WERI-Rb-1 (cell line): Measurements from ENCODE around the gene SPRED1.

Experiments
- DNase-seq: peaks from one replicate; pipeline ENCODE4 v3.0.0-alpha.2; 2020
- H3K27ac ChIP-seq: fragments of 250-450 bp; sonication (Bioruptor Pico); 2 replicates; pipeline ENCODE4 v1.5.1; 2020; ENCODE audit warnings: mild to moderate bottlenecking, moderate library complexity
- H3K27me3 ChIP-seq: fragments of 250-450 bp; sonication (Bioruptor Pico); 2 replicates; pipeline ENCODE4 v1.5.1; 2021; ENCODE audit warnings: mild to moderate bottlenecking, low read depth, moderate library complexity; ENCODE audit not compliant: insufficient read depth, severe bottlenecking
- H3K36me3 ChIP-seq: fragments of 250-450 bp; sonication (Bioruptor Pico); 2 replicates; pipeline ENCODE4 v1.5.1; 2020; ENCODE audit warnings: mild to moderate bottlenecking, moderate library complexity
- H3K4me3 ChIP-seq: 2 replicates; pipeline ENCODE4 v1.5.1; 2011; ENCODE audit warnings: low read depth, mild to moderate bottlenecking, control low read depth, low read length
- H3K9me3 ChIP-seq: fragments of 250-450 bp; sonication (Bioruptor Pico); 2 replicates; pipeline ENCODE4 v1.5.1; 2021; ENCODE audit warnings: mild to moderate bottlenecking, moderate library complexity; ENCODE audit not compliant: severe bottlenecking
- TF ChIP-seq, protein P1 (sequence below): IDR thresholded peaks from 2 replicates; pipeline ENCODE4 v1.5.1; 2011; ENCODE audit warnings: low read depth, mild to moderate bottlenecking, control low read depth, inconsistent platforms, low read length

The SPRED1 gene

GRCh38 chr15:38294126-38294525 lies 41.5 kb downstream of the SPRED1 start:
- TF ChIP-seq, protein P1, sequence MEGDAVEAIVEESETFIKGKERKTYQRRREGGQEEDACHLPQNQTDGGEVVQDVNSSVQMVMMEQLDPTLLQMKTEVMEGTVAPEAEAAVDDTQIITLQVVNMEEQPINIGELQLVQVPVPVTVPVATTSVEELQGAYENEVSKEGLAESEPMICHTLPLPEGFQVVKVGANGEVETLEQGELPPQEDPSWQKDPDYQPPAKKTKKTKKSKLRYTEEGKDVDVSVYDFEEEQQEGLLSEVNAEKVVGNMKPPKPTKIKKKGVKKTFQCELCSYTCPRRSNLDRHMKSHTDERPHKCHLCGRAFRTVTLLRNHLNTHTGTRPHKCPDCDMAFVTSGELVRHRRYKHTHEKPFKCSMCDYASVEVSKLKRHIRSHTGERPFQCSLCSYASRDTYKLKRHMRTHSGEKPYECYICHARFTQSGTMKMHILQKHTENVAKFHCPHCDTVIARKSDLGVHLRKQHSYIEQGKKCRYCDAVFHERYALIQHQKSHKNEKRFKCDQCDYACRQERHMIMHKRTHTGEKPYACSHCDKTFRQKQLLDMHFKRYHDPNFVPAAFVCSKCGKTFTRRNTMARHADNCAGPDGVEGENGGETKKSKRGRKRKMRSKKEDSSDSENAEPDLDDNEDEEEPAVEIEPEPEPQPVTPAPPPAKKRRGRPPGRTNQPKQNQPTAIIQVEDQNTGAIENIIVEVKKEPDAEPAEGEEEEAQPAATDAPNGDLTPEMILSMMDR = no peak
- Histone ChIP-seq H3K4me3 (no peak overlapping the region), H3K27me3 (peaks cover 6% of the 10 kb centered on the region), H3K9me3 (no peaks in the 10 kb centered on the region), H3K27ac (no peak overlapping the region), H3K36me3 (no peaks in the 10 kb centered on the region)
- DNase-seq = no peak

DNA sequence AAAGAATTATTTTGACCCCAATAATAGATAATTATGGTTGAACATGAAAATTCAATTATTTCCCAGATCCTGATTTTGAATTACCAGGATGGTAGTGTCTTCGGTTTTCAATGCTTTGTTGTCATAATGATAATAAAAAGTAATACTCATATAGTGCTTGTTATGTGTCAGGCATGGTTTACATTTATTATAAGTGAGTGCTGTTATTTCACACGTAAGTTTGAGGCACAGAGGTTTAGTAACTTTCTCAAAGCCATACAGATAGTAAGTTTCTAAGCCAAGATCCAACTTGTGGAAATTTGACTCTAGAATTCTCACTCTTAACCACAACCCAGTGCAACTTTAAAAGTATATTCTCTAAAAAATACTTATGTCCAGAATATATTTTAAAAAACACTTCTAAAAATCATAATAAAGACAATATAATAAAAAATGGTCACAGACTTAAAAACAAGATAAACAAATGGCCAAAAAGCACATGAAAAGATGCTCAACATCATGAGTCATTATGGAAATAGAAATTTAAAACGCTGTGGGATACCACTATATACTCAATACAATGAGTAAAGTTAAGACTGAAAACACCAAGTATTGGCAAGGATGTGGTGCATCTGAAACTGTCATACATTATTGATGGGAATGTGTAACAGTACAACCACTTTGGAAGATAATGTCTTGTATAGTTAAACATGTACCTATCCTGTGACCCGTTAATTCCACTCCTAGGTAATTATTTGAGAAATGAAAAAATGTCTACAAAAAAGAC lies 45.2 kb downstream of the SPRED1 start:
- Histone ChIP-seq H3K4me3 (no peak overlapping the region), H3K27me3 (no peaks in the 10 kb centered on the region), H3K9me3 (no peaks in the 10 kb centered on the region), H3K36me3 (no peaks in the 10 kb centered on the region), H3K27ac (no peak overlapping the region)
- DNase-seq = no peak
- TF ChIP-seq, protein P1 = no peak

GRCh38 chr15:38299216-38299615 lies 46.6 kb downstream of the SPRED1 start:
- TF ChIP-seq, protein P1 = no peak
- DNase-seq = no peak
- H3K36me3 ChIP-seq = no peaks in the 10 kb centered on the region

DNA sequence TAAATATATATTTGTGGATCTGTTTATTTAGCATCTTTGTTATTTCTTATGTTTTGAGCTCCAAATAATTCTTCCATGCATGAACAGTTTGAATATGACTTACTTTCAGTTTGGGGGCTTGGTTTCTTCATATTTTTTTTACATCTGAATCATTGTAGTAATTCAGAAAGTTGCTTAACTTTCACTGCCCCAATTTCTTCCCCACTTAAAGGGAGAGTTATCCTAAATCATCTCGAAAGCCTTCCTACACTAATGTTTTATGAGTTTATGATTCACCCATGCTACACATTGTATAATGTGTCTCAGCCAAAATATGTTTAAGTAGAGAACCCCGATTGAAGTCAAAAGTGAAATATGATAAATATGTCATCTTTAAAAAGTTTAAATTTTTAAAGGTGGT lies 47.8 kb downstream of the SPRED1 start:
- Histone ChIP-seq H3K27me3 (no peaks in the 10 kb centered on the region), H3K36me3 (no peaks in the 10 kb centered on the region), H3K27ac (no peak overlapping the region), H3K9me3 (no peaks in the 10 kb centered on the region), H3K4me3 (no peak overlapping the region)
- no peak for DNase-seq
- TF ChIP-seq, protein P1 = no peak

More at GRCh38 chr15:38299216-38299615, 46.6 kb downstream of the SPRED1 start:
- Histone ChIP-seq H3K9me3 (no peaks in the 10 kb centered on the region), H3K27ac (no peak overlapping the region), H3K27me3 (no peaks in the 10 kb centered on the region), H3K4me3 (no peak overlapping the region)

GRCh38 chr15:38304481-38304880 lies 51.8 kb downstream of the SPRED1 start:
- Histone ChIP-seq H3K27me3 (no peaks in the 10 kb centered on the region), H3K36me3 (no peaks in the 10 kb centered on the region), H3K9me3 (no peaks in the 10 kb centered on the region), H3K4me3 (no peak overlapping the region), H3K27ac (no peak overlapping the region)
- TF ChIP-seq, protein P1 = no peak
- DNase-seq = no peak

- TF ChIP-seq, protein P1 = no peak
- H3K36me3 ChIP-seq = no peaks in the 10 kb centered on the region
- no peak for DNase-seq
- H3K27ac ChIP-seq = no peak overlapping the region
- H3K9me3 ChIP-seq = no peaks in the 10 kb centered on the region
- H3K27me3 ChIP-seq = no peaks in the 10 kb centered on the region
- no peak overlapping the region for H3K4me3 ChIP-seq
These were observed 54.6 kb downstream of the SPRED1 start for GRCh38 chr15:38307251-38307650.
